ENCODE data around the gene ZNF365. TPM values are rescaled to one million over a fixed set of nuclear protein-coding genes. Genes with fewer than 3 reads are reported as not detected.
"Not testable (repeated sequence)": the region's sequence is repeated elsewhere in the genome, so short reads cannot be mapped to it uniquely, and the experiment has no call there.

Gene ZNF365
- polyA plus RNA-seq, 6 donors from 2014 or later: 0.12 TPM; not detected in 5

DNA sequence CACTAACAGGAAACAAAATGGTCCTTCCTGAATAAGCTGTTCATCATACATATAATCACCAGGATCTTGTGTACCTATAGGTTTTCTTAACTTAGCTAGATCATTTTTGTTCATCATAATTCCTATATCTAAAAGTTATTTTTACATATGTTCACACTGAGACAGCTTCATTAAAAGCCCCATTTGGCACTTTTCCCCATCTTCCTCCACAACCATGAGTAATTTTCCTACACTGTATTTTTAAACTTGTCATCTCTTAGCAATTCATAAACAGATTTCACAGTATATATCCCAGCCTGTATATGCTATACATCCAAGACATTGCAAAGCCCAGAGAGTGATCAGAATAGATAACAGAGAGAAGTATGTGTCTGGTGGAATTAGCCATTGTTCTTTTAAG is 28.3 kb downstream of the ZNF365 start:
- ATAC-seq (ENCODE audit: low read depth in 2 of 2): no peak
- Mint-ChIP-seq H3K4me3 (no peak overlapping the region), H3K4me1 (peaks cover 0 to 3% (median 0%) of the 10 kb centered on the region in 3 donors), H3K27me3 (peaks cover 22 to 24% (median 23%) of the 10 kb centered on the region in 3 donors), H3K9me3 (peaks cover 1 to 4% (median 3%) of the 10 kb centered on the region in 7 donors), H3K36me3 (peaks cover 0 to 5% of the 10 kb centered on the region in 2 donors), H3K27ac (no peak overlapping the region)
- DNase-seq: no peak

DNA sequence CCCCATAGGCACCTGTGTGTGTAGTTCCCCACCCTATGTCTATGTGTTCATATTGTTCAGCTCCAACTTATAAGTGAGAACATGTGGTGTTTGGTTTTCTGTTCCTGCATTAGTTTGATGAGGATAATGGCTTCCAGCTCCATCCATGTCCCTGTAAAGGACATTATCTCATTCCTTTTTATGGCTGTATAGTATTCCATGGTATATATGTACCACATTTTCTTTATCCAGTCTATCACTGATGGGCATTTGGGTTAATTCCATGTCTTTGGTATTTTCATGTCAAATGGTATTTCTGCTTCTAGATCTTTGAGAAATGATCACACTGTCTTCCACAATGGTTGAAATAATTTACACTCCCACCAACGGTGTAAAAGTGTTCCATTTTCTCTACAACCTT is 36.4 kb downstream of the ZNF365 start:
- Mint-ChIP-seq H3K27ac (peak overlapping the region in 1 of 6 donors; percentile 57), H3K9me3 (peaks cover 13 to 43% (median 24%) of the 10 kb centered on the region in 7 donors), H3K27me3 (peaks cover 35 to 65% (median 44%) of the 10 kb centered on the region in 3 donors), H3K36me3 (peaks cover 13 to 28% of the 10 kb centered on the region in 2 donors)
- H3K4me3 Mint-ChIP-seq; ATAC-seq (ENCODE audit: low read depth in 2 of 2); DNase-seq; H3K4me1 Mint-ChIP-seq: not testable (repeated sequence)

GRCh38 chr10:62410934-62411333 is 36.8 kb downstream of the ZNF365 start:
- not testable (repeated sequence) for DNase-seq; ATAC-seq (ENCODE audit: low read depth in 2 of 2); H3K27ac Mint-ChIP-seq; H3K4me1 Mint-ChIP-seq; H3K4me3 Mint-ChIP-seq
- H3K27me3 Mint-ChIP-seq: peaks cover 39 to 67% (median 48%) of the 10 kb centered on the region in 3 donors
- H3K9me3 Mint-ChIP-seq: peaks cover 13 to 43% (median 24%) of the 10 kb centered on the region in 7 donors
- H3K36me3 Mint-ChIP-seq: peaks cover 13 to 28% of the 10 kb centered on the region in 2 donors

DNA sequence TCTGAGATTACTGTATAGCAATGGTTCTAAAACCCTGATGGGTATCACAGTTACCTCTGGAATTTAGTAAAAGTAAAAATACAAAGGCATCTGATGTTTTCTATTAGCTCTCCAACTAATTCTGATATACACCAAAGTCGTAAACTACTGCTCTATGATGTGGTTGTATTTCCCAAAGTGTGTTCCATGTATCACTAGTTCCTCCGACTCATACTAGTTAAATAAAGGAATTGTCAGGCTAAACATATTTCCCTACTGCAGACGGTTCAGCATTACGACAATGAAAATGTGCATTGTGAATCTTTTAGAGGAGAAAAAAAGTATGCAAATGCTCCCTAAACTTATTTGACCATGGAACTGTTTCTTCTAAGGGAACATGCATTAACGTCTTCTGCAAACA is 38.9 kb downstream of the ZNF365 start:
- H3K36me3 Mint-ChIP-seq: peaks cover 13 to 18% of the 10 kb centered on the region in 2 donors
- DNase-seq: no peak
- no peak overlapping the region for H3K27ac Mint-ChIP-seq
- peaks cover 7 to 34% (median 18%) of the 10 kb centered on the region in 7 donors for H3K9me3 Mint-ChIP-seq
- ATAC-seq (ENCODE audit: low read depth in 2 of 2): no peak
- no peaks in the 10 kb centered on the region for H3K4me1 Mint-ChIP-seq
- H3K27me3 Mint-ChIP-seq: peaks cover 34 to 54% (median 50%) of the 10 kb centered on the region in 3 donors
- H3K4me3 Mint-ChIP-seq: no peak overlapping the region

- no peaks in the 10 kb centered on the region for H3K4me1 Mint-ChIP-seq
- H3K9me3 Mint-ChIP-seq: peaks cover 4 to 28% (median 18%) of the 10 kb centered on the region in 7 donors
- peaks cover 13 to 14% of the 10 kb centered on the region in 2 donors for H3K36me3 Mint-ChIP-seq
- peaks cover 36 to 51% (median 50%) of the 10 kb centered on the region in 3 donors for H3K27me3 Mint-ChIP-seq
- H3K4me3 Mint-ChIP-seq: no peak overlapping the region
- ATAC-seq (ENCODE audit: low read depth in 2 of 2) (no peak), DNase-seq (no peak)
- no peak overlapping the region for H3K27ac Mint-ChIP-seq
Observed at GRCh38 chr10:62413652-62414051, 39.5 kb downstream of the ZNF365 start.

DNA sequence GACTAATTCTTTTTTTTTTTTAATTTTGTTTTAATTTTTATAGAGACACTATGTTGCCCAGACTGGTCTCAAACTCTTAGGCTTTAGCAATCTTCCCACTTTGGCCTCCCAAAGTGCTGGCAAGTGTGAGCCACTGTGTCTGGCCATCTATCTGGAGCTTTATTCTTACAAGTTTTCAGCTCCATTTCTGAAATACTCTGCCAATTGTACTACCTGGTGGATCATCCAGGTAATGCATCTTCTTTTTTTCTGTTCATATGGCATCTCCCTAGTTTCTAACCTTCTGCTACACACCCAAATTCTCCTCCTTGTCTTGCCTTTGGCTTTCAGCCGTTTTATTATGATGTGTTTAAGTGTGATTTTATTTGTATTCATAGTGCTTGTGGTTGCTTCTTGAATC is 40.2 kb downstream of the ZNF365 start:
- Mint-ChIP-seq H3K4me1 (no peaks in the 10 kb centered on the region), H3K9me3 (peaks cover 4 to 25% (median 18%) of the 10 kb centered on the region in 7 donors), H3K4me3 (no peak overlapping the region), H3K27me3 (peaks cover 38 to 58% (median 50%) of the 10 kb centered on the region in 3 donors), H3K36me3 (peaks cover 14 to 15% of the 10 kb centered on the region in 2 donors), H3K27ac (no peak overlapping the region)
- no peak for ATAC-seq (ENCODE audit: low read depth in 2 of 2)
- no peak for DNase-seq

GRCh38 chr10:62422068-62422590 is 48.0 kb downstream of the ZNF365 start:
- Mint-ChIP-seq H3K9me3 (peaks cover 0 to 2% (median 0%) of the 10 kb centered on the region in 7 donors), H3K4me1 (no peaks in the 10 kb centered on the region), H3K27me3 (peaks cover 13 to 20% (median 16%) of the 10 kb centered on the region in 3 donors), H3K4me3 (no peak overlapping the region), H3K27ac (no peak overlapping the region), H3K36me3 (peaks cover 0 to 3% of the 10 kb centered on the region in 2 donors)
- ATAC-seq (ENCODE audit: low read depth in 2 of 2) (no peak), DNase-seq (no peak)

GRCh38 chr10:62424026-62424425 is 49.9 kb downstream of the ZNF365 start:
- H3K4me3 Mint-ChIP-seq: no peak overlapping the region
- H3K36me3 Mint-ChIP-seq: peaks cover 3 to 9% of the 10 kb centered on the region in 2 donors
- peaks cover 3 to 15% (median 9%) of the 10 kb centered on the region in 7 donors for H3K9me3 Mint-ChIP-seq
- no peaks in the 10 kb centered on the region for H3K4me1 Mint-ChIP-seq
- ATAC-seq (ENCODE audit: low read depth in 2 of 2) (peak in 1 of 2 donors; percentile 28), DNase-seq (no peak)
- H3K27me3 Mint-ChIP-seq: peaks cover 8 to 25% (median 10%) of the 10 kb centered on the region in 3 donors
- no peak overlapping the region for H3K27ac Mint-ChIP-seq

GRCh38 chr10:62426086-62426485 is 51.9 kb downstream of the ZNF365 start:
- ATAC-seq (ENCODE audit: low read depth in 2 of 2) (no peak), DNase-seq (no peak)
- no peaks in the 10 kb centered on the region for H3K4me1 Mint-ChIP-seq
- H3K36me3 Mint-ChIP-seq: peaks cover 0 to 9% of the 10 kb centered on the region in 2 donors
- H3K9me3 Mint-ChIP-seq: peaks cover 3 to 15% (median 9%) of the 10 kb centered on the region in 7 donors
- H3K27me3 Mint-ChIP-seq: peaks cover 5 to 22% (median 8%) of the 10 kb centered on the region in 3 donors
- no peak overlapping the region for H3K27ac Mint-ChIP-seq
- no peak overlapping the region for H3K4me3 Mint-ChIP-seq

GRCh38 chr10:62426600-62426999 is 52.4 kb downstream of the ZNF365 start:
- Mint-ChIP-seq H3K27me3 (peaks cover 8 to 27% (median 9%) of the 10 kb centered on the region in 3 donors), H3K27ac (no peak overlapping the region), H3K4me1 (no peaks in the 10 kb centered on the region), H3K9me3 (peaks cover 3 to 15% (median 9%) of the 10 kb centered on the region in 7 donors), H3K4me3 (no peak overlapping the region), H3K36me3 (peaks cover 0 to 9% of the 10 kb centered on the region in 2 donors)
- no peak for DNase-seq
- no peak for ATAC-seq (ENCODE audit: low read depth in 2 of 2)

DNA sequence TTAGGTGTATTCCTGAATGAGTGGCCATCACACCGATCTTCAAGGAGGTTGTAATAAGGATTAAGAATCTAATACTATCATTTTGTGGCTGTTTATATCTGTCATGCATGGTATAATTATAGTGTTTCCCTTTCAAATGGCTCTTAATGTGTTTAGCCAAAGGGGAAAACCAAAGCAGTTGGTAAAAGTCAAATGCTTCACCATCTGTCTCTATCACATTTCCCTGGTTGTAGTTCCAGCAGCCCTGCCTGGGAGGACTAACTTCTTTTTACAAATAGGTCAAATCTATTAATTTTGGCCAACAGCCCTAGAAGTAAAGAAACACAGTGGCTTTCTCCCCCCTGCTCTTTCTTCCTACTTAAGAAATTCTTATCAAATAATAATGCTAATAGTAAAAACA is 56.7 kb downstream of the ZNF365 start:
- DNase-seq (no peak), ATAC-seq (ENCODE audit: low read depth in 2 of 2) (no peak)
- Mint-ChIP-seq H3K27ac (no peak overlapping the region), H3K27me3 (peaks cover 10 to 33% (median 13%) of the 10 kb centered on the region in 3 donors), H3K4me1 (no peaks in the 10 kb centered on the region), H3K4me3 (no peak overlapping the region), H3K9me3 (peaks cover 3 to 15% (median 9%) of the 10 kb centered on the region in 7 donors), H3K36me3 (peaks cover 0 to 9% of the 10 kb centered on the region in 2 donors)

GRCh38 chr10:62433181-62433692 is 59.1 kb downstream of the ZNF365 start:
- Mint-ChIP-seq H3K4me1 (peaks cover 2 to 5% (median 4%) of the 10 kb centered on the region in 3 donors), H3K36me3 (peaks cover 0 to 5% of the 10 kb centered on the region in 2 donors)

GRCh38 chr10:62433901-62434300 is 59.7 kb downstream of the ZNF365 start:
- no peak overlapping the region for H3K4me3 Mint-ChIP-seq
- peaks cover 2 to 5% (median 4%) of the 10 kb centered on the region in 3 donors for H3K4me1 Mint-ChIP-seq
- H3K9me3 Mint-ChIP-seq: peaks cover 0 to 1% (median 0%) of the 10 kb centered on the region in 7 donors
- peaks cover 8 to 15% (median 14%) of the 10 kb centered on the region in 3 donors for H3K27me3 Mint-ChIP-seq
- ATAC-seq (ENCODE audit: low read depth in 2 of 2): no peak
- H3K27ac Mint-ChIP-seq: no peak overlapping the region
- H3K36me3 Mint-ChIP-seq: no peaks in the 10 kb centered on the region
- DNase-seq: no peak

More at GRCh38 chr10:62433181-62433692, 59.1 kb downstream of the ZNF365 start:
- no peak overlapping the region for H3K4me3 Mint-ChIP-seq
- no peak overlapping the region for H3K27ac Mint-ChIP-seq
- DNase-seq (no peak), ATAC-seq (ENCODE audit: low read depth in 2 of 2) (no peak)
- peaks cover 12 to 16% (median 15%) of the 10 kb centered on the region in 3 donors for H3K27me3 Mint-ChIP-seq
- H3K9me3 Mint-ChIP-seq: peaks cover 3 to 8% (median 3%) of the 10 kb centered on the region in 7 donors

DNA sequence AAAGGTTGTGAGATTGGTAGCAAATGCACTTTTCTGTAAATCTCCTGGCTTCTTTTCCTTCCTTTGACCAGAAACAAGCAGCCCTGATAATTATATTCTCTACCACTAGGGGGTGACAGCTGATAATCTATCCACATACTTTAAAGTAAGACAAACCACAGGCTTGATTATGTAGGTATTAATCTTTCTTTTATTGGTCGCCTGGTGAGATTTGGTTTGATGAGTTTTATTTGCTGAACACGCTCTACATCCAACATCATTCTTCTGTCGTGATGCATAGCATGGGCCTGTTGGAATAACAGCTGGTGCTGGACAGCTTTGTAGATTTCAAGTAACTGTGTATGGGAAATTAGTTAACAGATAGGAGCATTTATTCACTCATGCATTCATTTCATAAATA is 63.5 kb downstream of the ZNF365 start:
- peak; percentile 73 for DNase-seq
- Mint-ChIP-seq H3K36me3 (no peaks in the 10 kb centered on the region), H3K27me3 (peaks cover 3 to 15% (median 9%) of the 10 kb centered on the region in 3 donors), H3K9me3 (no peaks in the 10 kb centered on the region), H3K4me1 (peaks cover 2 to 5% (median 4%) of the 10 kb centered on the region in 3 donors), H3K4me3 (no peak overlapping the region), H3K27ac (peak overlapping the region in 3 of 6 donors; percentile 16 to 73 (median 55))
- peak; percentile 58 to 76 for ATAC-seq (ENCODE audit: low read depth in 2 of 2)
